C4-2B (cell line): ENCODE measurements around the gene TPX2.

ENCODE experiments used
- H3K27ac ChIP-seq: fragments of 450-650 bp; 2 replicates; pipeline ENCODE4 v1.5.1; 2017
- ZFX ChIP-seq: fragments of 450-650 bp; IDR thresholded peaks from 2 replicates; pipeline ENCODE4 v1.6.1; 2017
- TF ChIP-seq, protein P1 (sequence below): fragments of 450-650 bp; conservative IDR thresholded peaks from 2 replicates; pipeline ENCODE4 v1.5.1; 2017; ENCODE audit warnings: mild to moderate bottlenecking

Gene TPX2

DNA sequence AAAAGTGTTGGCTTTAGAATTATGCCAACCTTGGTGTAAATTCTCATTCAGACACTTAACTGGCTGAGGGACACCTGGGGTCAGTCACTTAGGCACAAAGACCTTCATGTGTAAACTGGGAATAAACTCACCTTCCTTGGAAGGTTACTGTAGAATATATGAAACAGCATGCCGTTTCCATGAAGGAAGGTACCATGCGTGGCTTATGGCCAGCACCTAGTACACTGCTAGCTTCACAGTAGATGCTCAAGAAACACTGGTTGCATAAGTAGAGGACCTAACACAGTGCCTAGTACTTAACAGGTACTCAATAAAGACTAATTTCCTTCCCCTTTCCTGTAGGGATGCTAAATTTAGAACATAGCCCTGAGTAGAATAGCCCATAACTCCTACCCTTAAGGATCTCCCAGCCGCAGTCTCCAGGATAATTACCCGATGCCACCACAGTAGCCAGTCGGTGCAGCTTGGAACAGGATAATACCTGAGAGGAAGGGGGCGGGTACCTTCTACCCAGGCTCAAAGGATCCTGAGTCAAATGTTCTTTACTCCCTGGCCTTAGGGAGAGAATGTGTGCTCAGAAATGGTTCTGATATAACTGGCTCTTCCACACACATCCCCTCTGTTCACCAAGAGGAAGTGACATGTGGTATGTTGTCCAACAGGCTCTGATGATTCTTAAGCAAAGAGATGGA is 20.0 kb upstream of the TPX2 start:
- peak overlapping the region; percentile 95 for H3K27ac ChIP-seq
- TF ChIP-seq ZFX: no peak
- TF ChIP-seq, protein P1, sequence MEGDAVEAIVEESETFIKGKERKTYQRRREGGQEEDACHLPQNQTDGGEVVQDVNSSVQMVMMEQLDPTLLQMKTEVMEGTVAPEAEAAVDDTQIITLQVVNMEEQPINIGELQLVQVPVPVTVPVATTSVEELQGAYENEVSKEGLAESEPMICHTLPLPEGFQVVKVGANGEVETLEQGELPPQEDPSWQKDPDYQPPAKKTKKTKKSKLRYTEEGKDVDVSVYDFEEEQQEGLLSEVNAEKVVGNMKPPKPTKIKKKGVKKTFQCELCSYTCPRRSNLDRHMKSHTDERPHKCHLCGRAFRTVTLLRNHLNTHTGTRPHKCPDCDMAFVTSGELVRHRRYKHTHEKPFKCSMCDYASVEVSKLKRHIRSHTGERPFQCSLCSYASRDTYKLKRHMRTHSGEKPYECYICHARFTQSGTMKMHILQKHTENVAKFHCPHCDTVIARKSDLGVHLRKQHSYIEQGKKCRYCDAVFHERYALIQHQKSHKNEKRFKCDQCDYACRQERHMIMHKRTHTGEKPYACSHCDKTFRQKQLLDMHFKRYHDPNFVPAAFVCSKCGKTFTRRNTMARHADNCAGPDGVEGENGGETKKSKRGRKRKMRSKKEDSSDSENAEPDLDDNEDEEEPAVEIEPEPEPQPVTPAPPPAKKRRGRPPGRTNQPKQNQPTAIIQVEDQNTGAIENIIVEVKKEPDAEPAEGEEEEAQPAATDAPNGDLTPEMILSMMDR: no peak

GRCh38 chr20:31719644-31720485 is 19.2 kb upstream of the TPX2 start:
- H3K27ac ChIP-seq: peak overlapping the region; percentile 95
- TF ChIP-seq ZFX: no peak
- TF ChIP-seq, protein P1: no peak

DNA sequence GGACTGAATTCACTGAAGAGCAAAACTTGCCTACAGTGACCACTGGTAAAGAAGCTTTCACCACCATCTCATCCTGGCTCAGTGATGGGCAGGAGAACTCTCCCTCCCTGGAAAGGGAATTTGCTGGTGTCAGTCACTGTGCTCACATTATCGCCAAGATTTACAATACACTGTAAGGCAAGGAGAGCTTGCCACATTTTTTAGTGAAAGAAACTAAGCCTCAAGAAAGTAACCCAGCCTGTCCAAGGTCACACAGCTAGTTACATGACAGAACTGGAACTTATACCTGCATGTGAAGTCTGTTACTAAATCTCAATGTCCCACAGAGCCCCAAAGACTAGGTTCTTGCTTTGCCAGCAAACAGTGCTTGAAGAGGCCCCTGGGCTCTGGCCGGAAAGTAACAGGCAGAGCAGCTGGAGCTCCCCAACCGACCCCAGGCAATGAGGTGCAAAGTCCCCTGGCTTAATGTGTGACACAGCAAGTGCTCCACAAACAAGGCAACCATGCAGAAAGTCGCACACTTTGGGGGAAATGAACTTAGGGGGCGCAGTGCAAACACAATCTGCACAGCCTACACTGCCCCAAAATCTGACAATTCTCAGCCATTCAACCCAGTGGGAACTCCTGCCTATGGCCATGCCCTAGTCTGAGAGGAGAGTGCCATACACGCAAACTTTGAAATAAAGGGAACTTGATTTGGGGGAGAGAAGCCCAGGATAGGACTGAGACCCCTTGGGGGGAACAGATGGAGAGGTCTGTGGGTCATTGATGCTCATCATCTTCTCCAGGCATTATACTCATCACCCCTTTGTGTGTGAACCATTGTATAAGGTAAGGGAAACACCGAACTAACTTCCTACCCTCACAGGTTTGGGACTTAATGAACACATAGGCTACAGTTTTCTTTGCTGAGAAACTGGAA is 18.3 kb upstream of the TPX2 start:
- no peak for TF ChIP-seq ZFX
- TF ChIP-seq, protein P1: no peak
- peak overlapping the region; percentile 95 for H3K27ac ChIP-seq

GRCh38 chr20:31721408-31722256 is 17.5 kb upstream of the TPX2 start:
- no peak for TF ChIP-seq ZFX
- TF ChIP-seq, protein P1: no peak
- peak overlapping the region; percentile 95 for H3K27ac ChIP-seq

DNA sequence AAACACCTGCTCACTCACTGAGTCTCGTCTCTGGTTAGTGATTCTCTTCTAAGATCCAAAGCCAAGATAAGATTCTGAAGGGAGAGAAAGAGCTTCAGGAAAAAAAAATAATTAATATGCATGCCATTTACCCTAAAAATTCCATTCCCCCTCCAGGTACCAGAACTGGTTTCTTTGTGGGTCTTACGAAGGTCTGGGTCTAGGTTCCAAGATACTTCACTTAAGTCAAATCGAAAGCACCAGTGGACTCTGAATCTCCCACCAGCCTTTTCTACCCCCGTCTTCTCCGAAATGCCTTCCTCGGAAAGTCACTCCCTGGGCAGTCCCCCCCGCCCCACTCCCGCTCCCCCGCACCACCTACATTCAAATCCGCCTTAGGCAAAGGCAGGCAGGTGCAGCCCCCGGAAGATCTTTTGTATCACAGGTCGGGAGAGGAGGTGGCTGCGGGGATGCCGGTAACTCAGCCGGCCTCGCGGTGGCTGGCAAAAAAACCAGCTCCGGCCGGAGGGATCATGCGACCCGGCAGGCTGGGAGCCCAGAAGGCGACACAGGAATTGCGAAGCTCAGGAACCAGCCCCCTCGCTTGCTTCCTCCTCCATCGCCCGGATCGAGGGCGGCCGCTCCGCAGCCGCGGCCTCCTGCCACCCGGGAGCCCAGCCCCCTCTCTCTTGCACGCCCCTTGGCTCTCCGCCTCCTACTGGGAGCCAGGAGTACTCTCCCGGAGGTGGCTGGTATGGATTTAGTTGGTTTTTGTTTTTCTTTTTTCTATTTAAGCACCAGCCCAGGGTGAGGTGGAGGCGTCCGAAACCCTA is 16.6 kb upstream of the TPX2 start, which contains the start of gene BCL2L1:
Gene BCL2L1, minus strand, starts transcription at position 612 of the 812 bp plus-strand sequence. CDS start 650 bp downstream, outside the sequence.
- TF ChIP-seq, protein P1: peak; percentile 29; the same call in 1 of the 2 replicates
- no peak for TF ChIP-seq ZFX
- H3K27ac ChIP-seq: peak within 1 kb of the TSS; percentile 95

- peak overlapping the region; percentile 95 for H3K27ac ChIP-seq
- peak; percentile 87; the same call in 1 of the 2 replicates for TF ChIP-seq ZFX
- TF ChIP-seq, protein P1: no peak
These were observed 16.1 kb upstream of the TPX2 start for GRCh38 chr20:31723069-31723318.
